ENCODE data around the gene SPON1.

Gene SPON1

DNA sequence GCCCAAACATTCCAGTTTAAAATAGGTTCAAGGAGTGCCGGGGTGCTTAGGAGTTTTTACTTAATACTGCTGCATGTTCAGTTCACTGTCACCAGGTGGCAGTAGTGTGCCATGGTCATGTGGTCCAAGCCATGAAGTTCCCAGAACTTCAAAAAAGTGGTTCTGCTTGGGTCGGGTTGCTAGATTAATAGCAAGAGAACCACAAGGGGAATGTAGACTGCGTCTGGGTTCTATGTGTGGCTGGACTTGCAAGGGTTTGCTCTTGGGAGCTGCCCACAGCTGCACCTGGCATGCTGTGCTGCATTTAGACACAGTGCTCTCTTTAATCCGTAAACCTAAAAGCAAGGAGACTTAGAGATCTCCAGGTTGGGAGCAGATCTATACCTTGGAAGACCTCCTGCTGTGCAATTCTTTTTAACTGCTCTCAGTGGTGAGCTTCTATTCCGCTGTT, 6.5 kb upstream of the SPON1 start:
- H3K9me2 ChIP-seq (replicated peaks; ENCODE audit: insufficient read depth, low read length): no peaks in the 10 kb centered on the region
- H3K36me3 ChIP-seq (ENCODE audit: low read length): no peaks in the 10 kb centered on the region
- H3K9ac ChIP-seq (ENCODE audit: low read length): no peak overlapping the region
- no peaks in the 10 kb centered on the region for H3K27me3 ChIP-seq (ENCODE audit: low read length)
- TF ChIP-seq, protein P1, sequence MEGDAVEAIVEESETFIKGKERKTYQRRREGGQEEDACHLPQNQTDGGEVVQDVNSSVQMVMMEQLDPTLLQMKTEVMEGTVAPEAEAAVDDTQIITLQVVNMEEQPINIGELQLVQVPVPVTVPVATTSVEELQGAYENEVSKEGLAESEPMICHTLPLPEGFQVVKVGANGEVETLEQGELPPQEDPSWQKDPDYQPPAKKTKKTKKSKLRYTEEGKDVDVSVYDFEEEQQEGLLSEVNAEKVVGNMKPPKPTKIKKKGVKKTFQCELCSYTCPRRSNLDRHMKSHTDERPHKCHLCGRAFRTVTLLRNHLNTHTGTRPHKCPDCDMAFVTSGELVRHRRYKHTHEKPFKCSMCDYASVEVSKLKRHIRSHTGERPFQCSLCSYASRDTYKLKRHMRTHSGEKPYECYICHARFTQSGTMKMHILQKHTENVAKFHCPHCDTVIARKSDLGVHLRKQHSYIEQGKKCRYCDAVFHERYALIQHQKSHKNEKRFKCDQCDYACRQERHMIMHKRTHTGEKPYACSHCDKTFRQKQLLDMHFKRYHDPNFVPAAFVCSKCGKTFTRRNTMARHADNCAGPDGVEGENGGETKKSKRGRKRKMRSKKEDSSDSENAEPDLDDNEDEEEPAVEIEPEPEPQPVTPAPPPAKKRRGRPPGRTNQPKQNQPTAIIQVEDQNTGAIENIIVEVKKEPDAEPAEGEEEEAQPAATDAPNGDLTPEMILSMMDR (IDR thresholded peaks at IDR 0.05; ENCODE audit: insufficient read depth, low read length, poor library complexity, severe bottlenecking): peak; percentile 95
- no peak for TF ChIP-seq EZH2phosphoT487 (conservative IDR thresholded peaks at IDR 0.05; ENCODE audit: low read length)
- no peaks in the 10 kb centered on the region for H4K20me1 ChIP-seq (ENCODE audit: low read depth, low read length)
- no peak overlapping the region for H2AFZ ChIP-seq (ENCODE audit: low read depth, low read length, severe bottlenecking)
- H3K9me3 ChIP-seq (ENCODE audit: insufficient read depth, low read length): no peaks in the 10 kb centered on the region
- no peak overlapping the region for H3K27ac ChIP-seq (ENCODE audit: low read depth, low read length)
- H3K4me3 ChIP-seq (ENCODE audit: insufficient read depth, low read length, poor library complexity, severe bottlenecking): no peak overlapping the region
- no peaks in the 10 kb centered on the region for H3K79me2 ChIP-seq (ENCODE audit: insufficient read depth, low read length)
- no peak overlapping the region for H3K4me2 ChIP-seq (ENCODE audit: low read depth, low read length, poor library complexity, severe bottlenecking)
- H3F3A ChIP-seq (ENCODE audit: insufficient read depth): no peaks in the 10 kb centered on the region

DNA sequence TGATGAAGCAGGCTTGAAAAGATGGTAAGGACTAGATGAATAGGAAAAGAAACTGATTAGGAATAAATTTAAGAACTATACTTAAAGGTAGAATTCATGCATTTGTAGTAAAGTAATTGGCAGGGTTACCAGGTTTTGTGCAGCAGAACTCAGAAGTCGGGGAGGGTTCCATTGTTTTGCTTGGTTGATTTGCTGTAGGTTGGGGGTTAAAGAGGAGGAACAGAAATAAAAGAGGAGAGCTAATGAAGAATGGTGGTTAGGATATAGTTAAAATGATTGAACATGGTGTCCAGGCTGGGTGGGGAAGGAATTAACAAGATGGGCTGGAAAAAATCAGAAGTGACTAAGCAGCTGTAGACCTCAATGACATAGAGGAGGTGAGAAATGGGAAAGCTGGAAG, 5.5 kb upstream of the SPON1 start:
- Histone ChIP-seq H3K27me3 (ENCODE audit: low read length) (no peaks in the 10 kb centered on the region), H3K27ac (ENCODE audit: low read depth, low read length) (no peak overlapping the region), H3K9ac (ENCODE audit: low read length) (no peak overlapping the region), H3F3A (ENCODE audit: insufficient read depth) (no peaks in the 10 kb centered on the region), H3K4me3 (ENCODE audit: insufficient read depth, low read length, poor library complexity, severe bottlenecking) (no peak overlapping the region), H3K9me2 (replicated peaks; ENCODE audit: insufficient read depth, low read length) (no peaks in the 10 kb centered on the region), H3K36me3 (ENCODE audit: low read length) (no peaks in the 10 kb centered on the region), H3K4me2 (ENCODE audit: low read depth, low read length, poor library complexity, severe bottlenecking) (no peak overlapping the region), H4K20me1 (ENCODE audit: low read depth, low read length) (no peaks in the 10 kb centered on the region), H3K9me3 (ENCODE audit: insufficient read depth, low read length) (no peaks in the 10 kb centered on the region), H2AFZ (ENCODE audit: low read depth, low read length, severe bottlenecking) (no peak overlapping the region), H3K79me2 (ENCODE audit: insufficient read depth, low read length) (no peaks in the 10 kb centered on the region)
- TF ChIP-seq, protein P1 (IDR thresholded peaks at IDR 0.05; ENCODE audit: insufficient read depth, low read length, poor library complexity, severe bottlenecking): no peak
- no peak for TF ChIP-seq EZH2phosphoT487 (conservative IDR thresholded peaks at IDR 0.05; ENCODE audit: low read length)

DNA sequence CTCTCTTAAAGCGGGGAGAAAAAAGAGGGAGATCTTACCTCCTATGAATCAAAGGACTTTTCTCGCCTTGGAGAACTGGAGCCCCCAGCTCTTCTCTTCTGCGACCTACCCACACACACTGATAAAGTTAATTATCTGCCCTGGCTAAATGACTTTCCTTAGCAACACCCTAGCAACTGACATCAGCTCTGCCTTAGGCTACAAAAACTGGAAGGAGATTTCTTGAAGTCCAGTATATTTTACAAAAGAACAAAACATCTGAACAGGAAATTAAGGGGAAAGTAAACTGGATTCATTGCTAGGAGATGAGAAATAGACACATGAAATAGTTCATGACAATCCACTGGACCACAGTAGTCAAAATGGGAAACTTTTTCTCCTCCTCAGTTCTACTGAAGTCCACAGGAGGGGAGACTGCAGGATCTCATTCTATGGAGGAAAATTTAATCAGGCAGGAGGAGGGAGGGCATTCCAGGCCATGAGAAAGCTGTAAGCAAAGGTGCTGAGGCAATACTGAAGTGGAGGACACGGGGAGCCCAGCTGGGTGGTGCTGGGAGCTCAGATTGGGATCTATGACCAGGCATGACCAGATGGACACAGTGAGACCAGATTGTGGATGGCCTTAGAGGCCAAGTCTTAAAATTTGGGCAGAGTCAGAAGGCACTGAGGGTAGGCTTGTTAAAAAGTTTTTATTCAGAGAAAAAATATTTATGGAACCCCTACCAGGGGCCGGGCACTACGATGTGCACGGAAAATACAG, 3.7 kb upstream of the SPON1 start:
- Histone ChIP-seq H3K9me2 (replicated peaks; ENCODE audit: insufficient read depth, low read length) (no peaks in the 10 kb centered on the region), H3K4me3 (ENCODE audit: insufficient read depth, low read length, poor library complexity, severe bottlenecking) (no peak overlapping the region), H3K27ac (ENCODE audit: low read depth, low read length) (no peak overlapping the region), H4K20me1 (ENCODE audit: low read depth, low read length) (no peaks in the 10 kb centered on the region), H2AFZ (ENCODE audit: low read depth, low read length, severe bottlenecking) (no peak overlapping the region), H3K79me2 (ENCODE audit: insufficient read depth, low read length) (no peaks in the 10 kb centered on the region), H3K4me2 (ENCODE audit: low read depth, low read length, poor library complexity, severe bottlenecking) (no peak overlapping the region), H3K9ac (ENCODE audit: low read length) (no peak overlapping the region), H3K36me3 (ENCODE audit: low read length) (no peaks in the 10 kb centered on the region), H3F3A (ENCODE audit: insufficient read depth) (no peaks in the 10 kb centered on the region), H3K9me3 (ENCODE audit: insufficient read depth, low read length) (no peaks in the 10 kb centered on the region), H3K27me3 (ENCODE audit: low read length) (no peaks in the 10 kb centered on the region)
- no peak for TF ChIP-seq EZH2phosphoT487 (conservative IDR thresholded peaks at IDR 0.05; ENCODE audit: low read length)
- TF ChIP-seq, protein P1 (IDR thresholded peaks at IDR 0.05; ENCODE audit: insufficient read depth, low read length, poor library complexity, severe bottlenecking): no peak
